ENCODE results near the gene RPS6KA2.

The RPS6KA2 gene

GRCh38 chr6:166615059-166615770, 11.8 kb downstream of the RPS6KA2 start:
- no peak for DNase-seq (ENCODE audit: low read depth)

GRCh38 chr6:166614589-166614988, 12.5 kb downstream of the RPS6KA2 start:
- no peak for DNase-seq (ENCODE audit: low read depth)

GRCh38 chr6:166614171-166614583, 12.9 kb downstream of the RPS6KA2 start:
- DNase-seq (ENCODE audit: low read depth), result no peak

DNA sequence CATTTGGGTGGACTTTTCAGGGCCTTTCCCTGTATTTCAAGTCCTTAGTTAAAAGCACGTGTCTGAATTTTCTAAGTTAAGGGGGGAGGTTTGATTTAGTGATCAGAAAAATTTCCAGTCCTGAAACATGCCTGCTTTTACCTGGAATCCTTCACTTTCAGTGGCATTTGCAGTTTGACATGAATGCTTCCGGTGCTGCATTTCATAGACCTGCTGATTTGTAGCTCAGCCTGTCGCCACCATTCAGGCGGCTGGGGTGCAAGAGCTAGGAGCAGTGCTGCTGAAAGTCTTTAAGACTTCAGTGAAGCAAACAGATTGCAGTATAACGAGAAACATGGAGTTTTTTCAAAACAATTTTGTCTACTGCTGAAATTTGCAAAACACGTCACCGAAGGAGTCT, 14.0 kb downstream of the RPS6KA2 start:
- DNase-seq (ENCODE audit: low read depth), result no peak

DNA sequence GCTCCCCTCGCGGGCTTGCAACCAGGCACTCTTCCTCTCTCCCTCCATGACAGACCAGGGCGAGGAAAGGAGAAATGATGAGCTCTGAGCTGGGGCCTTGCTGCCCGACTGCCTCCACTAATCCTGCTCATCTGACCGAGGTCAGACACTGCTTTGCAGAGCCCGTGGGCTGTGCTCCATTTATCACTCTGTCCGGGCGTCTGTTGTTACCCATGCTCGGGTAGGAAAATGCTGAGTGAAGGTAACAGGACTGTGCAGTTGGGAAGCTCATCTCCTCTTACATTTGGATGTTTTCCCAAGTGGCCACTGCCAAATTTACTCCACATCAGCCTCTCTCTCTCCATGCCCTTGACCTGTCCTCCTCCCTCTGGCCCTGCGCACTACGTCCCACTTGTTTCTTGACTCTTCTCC, 14.6 kb downstream of the RPS6KA2 start:
- DNase-seq (ENCODE audit: low read depth), result no peak

GRCh38 chr6:166611631-166612030, 15.4 kb downstream of the RPS6KA2 start:
- no peak for DNase-seq (ENCODE audit: low read depth)

GRCh38 chr6:166610069-166610468, 17.0 kb downstream of the RPS6KA2 start:
- DNase-seq (ENCODE audit: low read depth), result no peak

GRCh38 chr6:166608774-166609173, 18.3 kb downstream of the RPS6KA2 start:
- no peak for DNase-seq (ENCODE audit: low read depth)

DNA sequence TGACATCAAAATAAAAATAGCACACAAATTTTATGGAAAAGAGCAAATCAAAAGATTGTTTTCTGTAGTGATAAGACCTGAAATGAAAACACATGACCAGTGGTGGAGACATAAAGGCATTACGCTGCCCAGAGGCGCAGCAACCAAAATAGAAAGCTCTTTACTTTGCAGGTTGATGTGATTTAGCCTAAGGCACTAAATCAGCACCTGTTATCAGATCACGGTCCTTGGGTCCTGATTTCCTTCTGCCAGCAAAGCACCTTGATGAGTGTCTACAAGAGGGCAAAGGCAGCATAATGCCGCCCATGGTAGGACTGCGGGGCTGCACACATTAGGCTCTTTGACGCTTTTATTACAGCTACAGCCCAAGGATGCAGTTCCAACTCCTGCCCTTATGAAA, 21.3 kb downstream of the RPS6KA2 start:
- no peak for DNase-seq (ENCODE audit: low read depth)

DNA sequence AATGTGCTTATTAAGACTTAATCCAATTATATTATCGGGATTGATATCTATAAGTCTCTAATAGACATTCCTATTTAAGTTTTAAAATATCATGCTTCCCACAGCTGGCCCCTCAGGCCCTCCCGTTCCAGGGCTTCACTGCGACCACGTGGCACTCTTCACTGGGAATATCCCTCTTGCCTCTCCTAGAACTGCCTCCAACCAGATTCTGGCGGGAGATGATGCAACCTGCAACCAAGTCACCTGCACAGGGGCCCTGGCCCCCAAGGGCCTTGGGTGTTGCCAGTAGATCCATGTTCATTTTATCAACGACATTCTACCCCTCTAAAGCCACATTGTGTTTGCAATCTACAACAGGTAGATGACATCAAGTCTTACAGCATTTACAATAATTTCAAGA, 22.1 kb downstream of the RPS6KA2 start:
- DNase-seq (ENCODE audit: low read depth), result no peak

- DNase-seq (ENCODE audit: low read depth), result no peak
Observed at GRCh38 chr6:166604328-166604727, 22.7 kb downstream of the RPS6KA2 start.

GRCh38 chr6:166603043-166603690, 23.9 kb downstream of the RPS6KA2 start:
- DNase-seq (ENCODE audit: low read depth), result no peak

- no peak for DNase-seq (ENCODE audit: low read depth)
Observed at GRCh38 chr6:166601956-166602355, 25.1 kb downstream of the RPS6KA2 start.

- no peak for DNase-seq (ENCODE audit: low read depth)
Observed at GRCh38 chr6:166600931-166601330, 26.1 kb downstream of the RPS6KA2 start.

DNA sequence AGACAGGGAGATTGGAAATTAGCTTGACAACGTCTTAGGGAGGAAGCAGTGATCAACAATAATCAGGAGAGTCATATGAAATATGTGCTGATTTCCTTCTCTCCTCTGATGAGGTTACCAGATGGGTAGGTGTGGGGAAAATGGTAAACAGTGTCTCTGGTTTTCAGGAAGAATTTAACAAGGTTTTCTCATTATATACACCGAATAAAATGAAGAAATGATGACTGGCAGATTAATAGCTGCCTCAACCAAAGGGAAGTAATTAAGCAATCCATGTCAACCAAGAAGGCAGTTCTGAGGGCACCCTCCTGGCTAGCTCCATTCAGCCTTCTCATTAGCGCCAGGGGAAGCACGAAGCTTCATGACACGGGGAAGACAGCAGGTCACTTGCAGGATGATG, 27.8 kb downstream of the RPS6KA2 start:
- no peak for DNase-seq (ENCODE audit: low read depth)

DNA sequence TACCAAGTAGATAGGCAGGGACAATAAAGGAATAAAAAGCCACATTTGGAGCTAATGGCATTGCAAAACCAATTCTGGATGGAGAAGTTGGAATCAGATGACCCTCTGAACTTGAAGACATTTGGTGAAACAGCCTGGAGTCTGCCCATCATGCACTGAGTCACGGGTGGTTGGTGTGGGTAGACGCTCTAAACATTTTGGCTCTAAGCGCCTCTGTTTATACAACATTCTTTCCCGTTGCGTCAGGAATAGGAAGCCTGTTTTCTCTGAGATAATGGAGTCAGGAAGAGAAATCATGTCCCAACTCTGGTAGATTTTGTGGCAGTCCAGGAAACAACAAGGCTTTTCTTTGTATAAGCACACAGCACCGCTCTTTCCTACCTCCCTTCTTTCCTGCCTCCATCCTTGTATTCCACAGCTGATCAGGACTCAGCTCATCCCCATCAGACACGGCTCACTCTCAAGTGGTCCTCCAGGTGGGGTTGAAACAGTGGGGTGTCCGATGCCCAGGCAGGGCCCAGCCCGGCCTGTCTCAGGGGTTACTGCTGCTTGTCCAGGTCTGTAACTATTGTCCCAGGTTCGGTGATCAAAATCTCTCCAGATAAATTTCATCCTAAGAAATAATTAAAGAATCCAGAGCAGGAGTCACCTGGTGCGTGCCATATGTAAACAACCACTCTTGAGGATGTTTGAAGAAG, 28.5 kb downstream of the RPS6KA2 start:
- no peak for DNase-seq (ENCODE audit: low read depth)

DNA sequence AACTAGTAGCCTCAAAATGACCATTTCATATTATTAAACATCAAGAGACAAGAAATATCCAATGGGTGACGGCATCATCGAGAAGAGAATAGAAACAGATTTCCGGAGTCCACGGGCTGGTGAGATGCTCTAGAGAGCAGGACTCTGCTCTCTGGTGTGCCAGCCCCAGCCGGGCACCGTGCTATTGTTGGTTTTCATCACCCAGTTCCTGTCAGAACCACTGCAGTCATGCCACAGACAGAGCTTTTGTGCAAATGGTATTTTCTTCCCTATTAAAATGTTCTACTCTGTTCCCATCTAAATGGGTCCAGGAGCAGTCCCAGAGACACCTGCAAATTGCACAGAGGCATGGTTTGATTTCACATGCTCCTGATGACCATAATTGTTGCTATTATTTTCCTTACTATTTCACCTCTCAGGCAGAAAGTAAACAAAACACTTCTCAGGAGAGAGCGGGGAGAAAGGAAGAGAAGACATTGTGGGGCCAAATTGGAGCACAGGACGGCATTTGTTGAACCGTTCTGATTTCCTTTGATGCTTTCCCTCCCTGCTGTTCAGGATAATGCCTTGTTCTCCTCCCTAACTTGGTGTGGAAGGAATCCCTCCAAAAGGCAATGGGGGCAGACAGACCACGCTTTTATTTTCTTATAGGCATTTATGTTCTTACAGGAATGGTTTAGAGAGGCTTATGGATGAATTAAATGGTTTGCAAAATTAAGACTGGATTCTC, 29.2 kb downstream of the RPS6KA2 start:
- no peak for DNase-seq (ENCODE audit: low read depth)

GRCh38 chr6:166596776-166597507, 30.1 kb downstream of the RPS6KA2 start:
- no peak for DNase-seq (ENCODE audit: low read depth)

DNA sequence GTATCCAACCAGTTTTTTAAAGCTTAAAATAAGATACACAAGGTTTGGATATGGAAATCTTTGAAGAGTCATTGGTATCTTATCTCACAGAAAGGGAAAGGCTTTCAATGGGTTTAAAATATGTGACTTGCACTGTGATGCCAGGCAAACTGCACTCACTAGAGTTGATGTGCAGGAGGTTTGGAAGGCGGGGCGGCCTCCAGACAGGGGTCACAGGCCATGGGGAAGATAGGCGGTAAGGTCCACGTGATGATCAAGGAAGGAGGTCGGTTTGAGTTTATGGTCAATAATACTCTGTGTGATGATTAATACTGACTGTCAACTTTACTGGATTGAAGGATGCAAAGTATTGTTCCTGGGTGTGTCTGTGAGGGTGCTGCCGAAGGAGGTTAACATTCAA, 31.1 kb downstream of the RPS6KA2 start:
- DNase-seq (ENCODE audit: low read depth), result no peak

DNA sequence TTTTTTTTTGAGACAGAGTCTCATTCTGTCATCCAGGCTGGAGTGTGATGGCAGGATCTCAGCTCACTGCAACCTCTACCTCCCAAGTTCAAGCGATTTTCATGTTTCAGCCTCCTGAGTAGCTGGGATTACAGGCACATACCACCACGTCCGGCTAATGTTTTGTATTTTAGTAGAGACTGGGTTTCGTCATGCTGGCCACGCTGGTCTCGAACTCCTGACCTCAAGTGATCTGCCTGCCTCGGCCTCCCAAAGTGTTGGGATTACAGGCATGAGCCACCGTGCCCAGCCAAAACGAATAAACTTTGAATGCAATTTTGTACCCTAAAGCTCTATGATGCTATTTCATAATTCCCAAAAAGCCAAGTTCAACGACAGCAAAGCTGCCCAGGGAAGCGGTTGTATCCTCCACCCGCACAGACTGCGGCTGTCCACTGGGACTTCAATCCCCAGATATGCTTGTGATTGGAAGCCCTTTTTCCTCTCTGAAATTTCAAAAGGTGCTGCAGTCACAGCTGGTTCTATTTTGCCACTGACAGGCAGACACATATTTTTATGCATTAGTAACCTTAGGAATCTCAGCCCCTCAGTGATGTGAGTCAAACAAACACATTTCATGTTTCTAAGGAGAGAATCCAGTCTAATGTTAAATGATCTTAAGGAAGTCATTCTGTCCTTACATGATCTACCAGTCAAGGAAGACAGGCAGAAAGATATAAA, 31.8 kb downstream of the RPS6KA2 start:
- no peak for DNase-seq (ENCODE audit: low read depth)

DNA sequence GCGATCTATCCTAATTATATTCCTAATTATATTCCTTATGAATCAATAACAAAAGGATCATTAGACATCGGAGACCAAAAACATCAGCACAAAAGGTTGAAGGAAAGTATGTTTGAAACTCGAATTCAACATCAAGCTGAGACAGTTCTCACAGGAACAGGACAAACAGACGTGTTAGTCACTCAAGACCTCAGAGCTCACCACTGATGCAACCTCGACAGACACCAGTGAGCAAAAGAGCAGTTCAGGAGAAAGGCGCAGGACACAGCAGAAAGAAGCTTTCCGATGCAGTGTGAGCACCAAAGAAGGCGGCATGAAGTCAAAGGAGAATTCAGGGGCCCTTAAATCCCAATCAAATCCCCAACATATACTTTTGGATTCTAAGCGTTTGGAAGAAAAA, 34.2 kb downstream of the RPS6KA2 start:
- DNase-seq (ENCODE audit: low read depth), result no peak
